ENCODE measurements around the gene SLITRK4. TPM values are rescaled to one million over a fixed set of nuclear protein-coding genes. Genes with fewer than 3 reads are reported as not detected.

SLITRK4 gene
- total and polyA plus RNA-seq, 2 experiments from 2014 or later = 2.9 to 6.0 TPM

GRCh38 chrX:143601809-143602208 is 34.1 kb downstream of the SLITRK4 start (continued):
- TF ChIP-seq EZH2 (IDR thresholded peaks at IDR 0.05; ENCODE audit: low read depth, unreplicated experiment) (no peak), EZH2phosphoT487 (IDR thresholded peaks at IDR 0.05; ENCODE audit: unreplicated experiment) (no peak), ZNF114 (CRISPR knock-in tag; IDR thresholded peaks at IDR 0.05) (no peak), ETS1 (IDR thresholded peaks at IDR 0.05) (no peak), POLR2AphosphoS5 (IDR thresholded peaks at IDR 0.05; ENCODE audit: low read depth) (no peak), ZNF331 (CRISPR knock-in tag; IDR thresholded peaks at IDR 0.05; ENCODE audit: low read depth) (no peak), CREB1 (CRISPR knock-in tag; IDR thresholded peaks at IDR 0.05; ENCODE audit: low read depth) (no peak)

GRCh38 chrX:143581240-143581639 is 54.7 kb downstream of the SLITRK4 start:
- no peaks in the 10 kb centered on the region for H3K27me3 Mint-ChIP-seq (ENCODE audit: insufficient read depth, low read depth, poor library complexity)
- Histone ChIP-seq H3F3A (replicated peaks; ENCODE audit: low read depth) (no peaks in the 10 kb centered on the region), H3K27me3 (ENCODE audit: insufficient read depth) (no peaks in the 10 kb centered on the region), H3K27ac (ENCODE audit: low read depth) (no peak overlapping the region), H3K36me3 (ENCODE audit: insufficient read depth) (no peaks in the 10 kb centered on the region), H3K4me3 (no peak overlapping the region), H3K4me2 (no peak overlapping the region), H3K4me1 (ENCODE audit: insufficient read depth) (no peaks in the 10 kb centered on the region), H3K9me2 (ENCODE audit: insufficient read depth) (no peaks in the 10 kb centered on the region), H3K79me2 (replicated peaks; ENCODE audit: insufficient read depth) (no peaks in the 10 kb centered on the region), H4K20me1 (replicated peaks; ENCODE audit: insufficient read depth) (no peaks in the 10 kb centered on the region), H2AFZ (no peak overlapping the region)
- H3K9me3 Mint-ChIP-seq = peaks cover 40% of the 10 kb centered on the region
- no peak overlapping the region for H3K4me3 Mint-ChIP-seq
- no peak for ATAC-seq
- no peak overlapping the region for H3K27ac Mint-ChIP-seq
- H3K4me1 Mint-ChIP-seq = no peaks in the 10 kb centered on the region
- no peaks in the 10 kb centered on the region for H3K36me3 Mint-ChIP-seq (ENCODE audit: low read depth)
- DNase-seq (ENCODE audit: low spot score) = no peak
- no peak for TF ChIP-seq ZNF331 (CRISPR knock-in tag; IDR thresholded peaks at IDR 0.05; ENCODE audit: low read depth)
- TF ChIP-seq, protein P1, sequence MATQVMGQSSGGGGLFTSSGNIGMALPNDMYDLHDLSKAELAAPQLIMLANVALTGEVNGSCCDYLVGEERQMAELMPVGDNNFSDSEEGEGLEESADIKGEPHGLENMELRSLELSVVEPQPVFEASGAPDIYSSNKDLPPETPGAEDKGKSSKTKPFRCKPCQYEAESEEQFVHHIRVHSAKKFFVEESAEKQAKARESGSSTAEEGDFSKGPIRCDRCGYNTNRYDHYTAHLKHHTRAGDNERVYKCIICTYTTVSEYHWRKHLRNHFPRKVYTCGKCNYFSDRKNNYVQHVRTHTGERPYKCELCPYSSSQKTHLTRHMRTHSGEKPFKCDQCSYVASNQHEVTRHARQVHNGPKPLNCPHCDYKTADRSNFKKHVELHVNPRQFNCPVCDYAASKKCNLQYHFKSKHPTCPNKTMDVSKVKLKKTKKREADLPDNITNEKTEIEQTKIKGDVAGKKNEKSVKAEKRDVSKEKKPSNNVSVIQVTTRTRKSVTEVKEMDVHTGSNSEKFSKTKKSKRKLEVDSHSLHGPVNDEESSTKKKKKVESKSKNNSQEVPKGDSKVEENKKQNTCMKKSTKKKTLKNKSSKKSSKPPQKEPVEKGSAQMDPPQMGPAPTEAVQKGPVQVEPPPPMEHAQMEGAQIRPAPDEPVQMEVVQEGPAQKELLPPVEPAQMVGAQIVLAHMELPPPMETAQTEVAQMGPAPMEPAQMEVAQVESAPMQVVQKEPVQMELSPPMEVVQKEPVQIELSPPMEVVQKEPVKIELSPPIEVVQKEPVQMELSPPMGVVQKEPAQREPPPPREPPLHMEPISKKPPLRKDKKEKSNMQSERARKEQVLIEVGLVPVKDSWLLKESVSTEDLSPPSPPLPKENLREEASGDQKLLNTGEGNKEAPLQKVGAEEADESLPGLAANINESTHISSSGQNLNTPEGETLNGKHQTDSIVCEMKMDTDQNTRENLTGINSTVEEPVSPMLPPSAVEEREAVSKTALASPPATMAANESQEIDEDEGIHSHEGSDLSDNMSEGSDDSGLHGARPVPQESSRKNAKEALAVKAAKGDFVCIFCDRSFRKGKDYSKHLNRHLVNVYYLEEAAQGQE (IDR thresholded peaks at IDR 0.05; ENCODE audit: unreplicated experiment) = no peak
- TF ChIP-seq JUNB (IDR thresholded peaks at IDR 0.05; ENCODE audit: unreplicated experiment) = no peak
- TF ChIP-seq STAT1 (IDR thresholded peaks at IDR 0.05; ENCODE audit: unreplicated experiment) = no peak
- TF ChIP-seq ZNF114 (CRISPR knock-in tag; IDR thresholded peaks at IDR 0.05) = no peak
- no peak for TF ChIP-seq EZH2 (IDR thresholded peaks at IDR 0.05; ENCODE audit: low read depth, unreplicated experiment)
- no peak for TF ChIP-seq POLR2AphosphoS5 (IDR thresholded peaks at IDR 0.05; ENCODE audit: low read depth)
- TF ChIP-seq ZNF462 (CRISPR knock-in tag; IDR thresholded peaks at IDR 0.05) = no peak
- TF ChIP-seq ETS1 (IDR thresholded peaks at IDR 0.05) = no peak
- TF ChIP-seq NANOG (IDR thresholded peaks at IDR 0.05; ENCODE audit: borderline replicate concordance) = no peak
- TF ChIP-seq CREB1 (CRISPR knock-in tag; IDR thresholded peaks at IDR 0.05; ENCODE audit: low read depth) = no peak
